GM12865 (cell line): ENCODE results near the gene SPDYE4.

Source experiments
- DNase-seq: peaks from one replicate; pipeline ENCODE4 v3.0.0; 2010; ENCODE audit warnings: low read depth
- H3K4me3 ChIP-seq: 2 replicates; pipeline ENCODE4 v1.5.1; 2011; ENCODE audit warnings: mild to moderate bottlenecking, low read depth, low read length, control low read depth
- TF ChIP-seq, protein P1 (sequence below): IDR thresholded peaks from 2 replicates; pipeline ENCODE4 v1.5.1; 2011; ENCODE audit warnings: low read length, control low read depth, low read depth, inconsistent platforms; ENCODE audit not compliant: insufficient read depth; ENCODE audit errors: missing control alignments

Gene SPDYE4

DNA sequence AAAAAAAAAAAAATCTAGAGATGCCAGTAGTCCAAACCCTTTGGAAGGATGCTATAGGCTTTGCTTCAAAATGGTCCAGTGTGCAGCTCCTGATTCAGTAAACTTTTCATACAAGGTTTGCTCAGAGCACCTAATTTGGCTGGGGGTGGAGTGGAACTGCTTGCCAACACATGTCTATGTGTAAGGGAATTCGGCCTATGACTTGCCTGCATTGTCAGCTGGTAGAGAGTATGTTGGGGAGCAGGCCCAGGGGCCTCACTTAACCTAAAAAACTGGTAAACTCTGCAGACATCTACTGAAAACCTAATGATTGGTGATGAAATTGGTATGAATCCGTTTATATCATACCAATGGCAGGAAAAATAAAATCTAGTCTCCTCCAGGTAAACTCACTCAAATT is 42.3 kb upstream of the SPDYE4 start:
- DNase-seq: peak; percentile 1
- H3K4me3 ChIP-seq: no peak overlapping the region
- TF ChIP-seq, protein P1, sequence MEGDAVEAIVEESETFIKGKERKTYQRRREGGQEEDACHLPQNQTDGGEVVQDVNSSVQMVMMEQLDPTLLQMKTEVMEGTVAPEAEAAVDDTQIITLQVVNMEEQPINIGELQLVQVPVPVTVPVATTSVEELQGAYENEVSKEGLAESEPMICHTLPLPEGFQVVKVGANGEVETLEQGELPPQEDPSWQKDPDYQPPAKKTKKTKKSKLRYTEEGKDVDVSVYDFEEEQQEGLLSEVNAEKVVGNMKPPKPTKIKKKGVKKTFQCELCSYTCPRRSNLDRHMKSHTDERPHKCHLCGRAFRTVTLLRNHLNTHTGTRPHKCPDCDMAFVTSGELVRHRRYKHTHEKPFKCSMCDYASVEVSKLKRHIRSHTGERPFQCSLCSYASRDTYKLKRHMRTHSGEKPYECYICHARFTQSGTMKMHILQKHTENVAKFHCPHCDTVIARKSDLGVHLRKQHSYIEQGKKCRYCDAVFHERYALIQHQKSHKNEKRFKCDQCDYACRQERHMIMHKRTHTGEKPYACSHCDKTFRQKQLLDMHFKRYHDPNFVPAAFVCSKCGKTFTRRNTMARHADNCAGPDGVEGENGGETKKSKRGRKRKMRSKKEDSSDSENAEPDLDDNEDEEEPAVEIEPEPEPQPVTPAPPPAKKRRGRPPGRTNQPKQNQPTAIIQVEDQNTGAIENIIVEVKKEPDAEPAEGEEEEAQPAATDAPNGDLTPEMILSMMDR: no peak

DNA sequence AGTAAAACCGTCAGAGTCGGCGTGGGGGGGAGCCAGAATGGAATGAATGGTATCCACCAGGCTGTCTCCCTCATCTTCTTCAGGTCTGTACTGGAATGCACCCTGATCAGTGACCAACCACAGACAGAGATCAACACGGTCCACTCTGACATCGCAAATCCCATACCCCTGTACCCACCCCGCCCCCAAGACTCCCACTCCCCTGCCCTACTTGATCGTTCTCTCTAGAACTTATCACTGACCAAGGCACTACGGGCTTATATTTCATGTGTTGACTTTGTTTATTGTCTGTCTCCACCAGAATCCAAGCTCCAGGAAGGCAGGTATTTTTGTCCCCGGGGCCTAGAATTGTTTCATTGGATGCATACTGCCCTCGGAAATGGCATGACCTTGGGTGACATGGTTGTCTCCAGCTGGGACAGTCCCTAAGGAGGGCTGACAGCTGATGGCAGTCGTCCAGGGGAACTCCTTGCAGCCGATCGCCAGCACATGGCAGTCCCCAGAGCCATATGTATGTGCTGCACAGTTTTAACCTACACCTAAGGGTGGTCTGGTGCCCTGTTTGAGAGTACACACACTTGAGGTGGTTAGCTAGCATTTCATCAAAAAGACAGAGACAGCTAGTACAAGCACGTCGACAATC is 41.3 kb upstream of the SPDYE4 start:
- DNase-seq: peak; percentile 51
- TF ChIP-seq, protein P1: no peak
- no peak overlapping the region for H3K4me3 ChIP-seq

DNA sequence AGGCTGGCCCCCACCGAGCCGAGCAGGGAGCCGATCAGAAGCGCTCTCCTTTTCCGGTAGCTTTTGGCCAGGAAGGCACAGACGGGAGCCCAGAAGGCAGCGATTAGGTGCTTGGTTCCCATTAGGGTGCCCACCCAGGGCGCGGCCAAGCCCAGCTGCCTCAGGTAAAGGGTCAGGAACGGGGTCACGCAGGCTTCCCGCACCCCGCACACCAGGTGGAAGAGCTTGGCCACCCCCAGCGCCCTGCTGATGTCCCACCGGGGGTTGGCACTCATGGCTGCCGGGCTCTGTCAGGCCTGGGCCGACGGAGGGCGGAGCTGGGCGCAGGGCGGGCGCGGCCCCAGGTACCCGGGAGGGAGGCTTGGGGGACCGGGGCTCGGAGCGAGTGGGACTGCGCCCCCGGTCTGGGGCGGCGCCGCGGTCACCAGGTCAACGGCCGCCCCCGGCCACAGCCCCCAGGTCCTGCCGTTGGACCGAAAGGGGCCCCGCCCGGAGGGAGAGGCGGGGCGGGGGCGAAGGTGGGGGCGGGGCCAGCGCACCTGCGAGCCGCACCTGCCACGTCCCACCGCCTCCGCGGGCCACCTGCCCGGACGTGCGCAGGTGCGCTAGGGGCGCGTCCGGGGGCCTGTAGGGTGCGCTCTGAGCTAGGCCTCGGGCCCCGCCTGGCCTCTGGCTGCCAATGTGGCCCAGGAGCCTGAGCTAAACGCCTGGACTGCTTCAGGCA is 40.7 kb upstream of the SPDYE4 start, which contains the start of gene MFSD6L:
MFSD6L (minus strand) TSS at position 520 of the 724 bp plus-strand sequence; CDS start at position 275, 245 bp downstream.
- TF ChIP-seq, protein P1: no peak
- no peak within 1 kb of the TSS for H3K4me3 ChIP-seq
- peak; percentile 4 for DNase-seq

DNA sequence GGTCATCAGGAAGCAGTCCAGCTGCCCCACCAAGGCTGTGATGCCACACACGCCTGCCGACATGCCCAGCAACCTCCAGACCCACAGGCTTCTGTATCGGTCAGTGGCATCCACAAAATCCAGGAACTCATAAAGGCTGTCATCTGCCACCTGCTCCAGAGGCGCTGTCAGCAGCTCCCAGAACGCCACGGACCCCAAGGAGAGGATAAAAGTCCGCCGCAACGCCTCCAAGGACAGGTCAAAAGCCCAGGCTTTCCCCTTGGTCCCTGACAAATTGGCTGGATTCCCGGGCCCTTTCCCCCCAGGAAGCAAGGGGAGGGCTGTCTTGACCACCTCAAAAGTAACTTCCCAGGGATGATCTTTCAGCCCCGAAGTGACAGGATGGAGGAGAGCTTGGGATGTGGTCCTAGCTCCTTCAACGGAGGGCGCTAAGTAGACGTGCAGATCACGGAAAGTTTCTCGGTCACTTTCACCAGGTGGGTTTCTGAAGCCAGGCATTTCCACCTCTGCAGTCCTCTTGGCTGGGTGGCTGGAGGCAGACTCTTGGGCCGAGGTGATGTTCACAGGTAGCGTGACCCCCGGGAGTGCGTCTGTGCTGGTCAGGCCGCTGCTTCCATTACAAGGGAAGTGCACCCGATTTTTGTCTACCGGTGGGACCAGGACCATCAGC is 40.0 kb upstream of the SPDYE4 start:
- H3K4me3 ChIP-seq: no peak overlapping the region
- TF ChIP-seq, protein P1: no peak
- DNase-seq: peak; percentile 1

DNA sequence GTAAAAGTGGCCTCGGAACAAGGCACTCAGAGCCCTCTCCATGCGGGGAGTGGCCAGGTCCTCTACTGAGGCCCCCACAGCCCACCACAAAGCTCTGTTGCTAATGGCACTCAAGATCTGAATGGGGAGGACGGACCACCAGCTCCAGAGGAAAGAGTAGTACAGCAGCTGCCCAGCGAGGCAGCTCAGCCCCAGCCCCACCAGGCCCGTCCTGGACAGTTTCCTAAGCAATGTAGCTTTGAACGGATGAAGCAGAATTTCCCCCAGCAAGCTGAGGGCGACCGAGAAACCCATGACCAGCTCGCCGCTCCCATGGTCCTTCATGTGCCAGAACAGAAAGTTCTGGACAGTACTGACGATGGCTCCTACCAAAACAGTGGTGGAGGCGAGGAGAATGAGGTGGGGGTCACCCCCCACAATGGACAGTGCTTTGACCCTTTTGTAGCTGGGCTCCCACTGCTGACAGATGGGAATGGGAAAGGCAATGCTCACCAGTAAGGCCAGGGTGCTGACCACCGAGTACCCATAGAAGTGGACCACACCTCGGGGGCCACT is 39.4 kb upstream of the SPDYE4 start:
- DNase-seq: no peak
- H3K4me3 ChIP-seq: no peak overlapping the region
- TF ChIP-seq, protein P1: no peak

DNA sequence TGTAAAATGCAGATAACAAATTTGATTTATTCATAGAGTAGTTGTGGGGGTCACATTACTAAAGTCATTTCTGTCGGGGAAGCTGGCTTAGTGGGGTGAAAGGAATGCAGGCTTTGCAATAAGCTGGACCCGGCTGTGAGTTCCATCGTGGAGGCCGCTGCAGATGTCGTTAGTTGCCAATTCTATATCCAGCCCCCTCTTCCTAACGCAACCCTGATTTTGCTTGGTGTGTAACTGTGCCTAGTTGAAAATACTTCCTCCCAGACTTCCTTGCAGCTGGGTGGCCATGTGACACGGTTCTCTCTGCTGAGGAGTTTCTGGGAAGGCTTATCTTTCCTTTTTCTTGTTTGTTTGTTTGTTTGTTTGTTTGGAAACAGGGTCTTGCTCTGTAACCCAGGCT is 36.3 kb upstream of the SPDYE4 start:
- DNase-seq: peak; percentile 0
- H3K4me3 ChIP-seq: no peak overlapping the region
- TF ChIP-seq, protein P1: no peak
